Measurements from ENCODE around the gene JAM3. TPM values are rescaled to one million over a fixed set of nuclear protein-coding genes. Genes with fewer than 3 reads are reported as not detected.

The JAM3 gene
- total RNA-seq, 1 donor from 2014 or later = 438 TPM

GRCh38 chr11:134157451-134157850 is 88.6 kb downstream of the JAM3 start:
- peaks cover 27% of the 10 kb centered on the region for H3K4me1 Mint-ChIP-seq (ENCODE audit: unreplicated experiment)
- peak overlapping the region; percentile 32 for H3K27ac Mint-ChIP-seq (ENCODE audit: unreplicated experiment)
- no peak for TF ChIP-seq CTCF (IDR thresholded peaks at IDR 0.05; ENCODE audit: unreplicated experiment)
- H3K9me3 Mint-ChIP-seq (ENCODE audit: unreplicated experiment) = peaks cover 2% of the 10 kb centered on the region
- no peak for DNase-seq (ENCODE audit: low spot score)
- no peak overlapping the region for H3K4me3 Mint-ChIP-seq (ENCODE audit: unreplicated experiment)
- peaks cover 82% of the 10 kb centered on the region for H3K36me3 Mint-ChIP-seq (ENCODE audit: low read depth, unreplicated experiment)
- peaks cover 27% of the 10 kb centered on the region for H3K27me3 Mint-ChIP-seq (ENCODE audit: unreplicated experiment)

DNA sequence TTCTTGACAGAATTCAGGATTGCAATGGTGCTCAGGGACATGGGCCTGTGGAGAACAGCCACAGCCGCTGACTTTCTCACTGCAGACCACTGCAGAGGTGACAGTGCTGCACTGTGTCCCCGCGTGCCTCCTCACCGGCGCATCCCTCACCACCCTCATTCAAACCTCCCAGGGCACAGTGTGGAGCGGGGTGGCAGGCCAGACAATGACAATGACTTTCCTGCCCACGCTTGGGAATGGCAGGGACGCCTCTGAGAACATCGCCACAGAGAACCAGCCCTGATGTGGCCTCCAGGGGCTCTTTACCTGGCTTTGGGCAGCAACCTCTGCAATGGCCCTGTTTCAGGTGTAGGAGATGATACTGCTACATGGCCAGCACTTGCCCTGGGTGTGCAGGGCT is 89.2 kb downstream of the JAM3 start:
- no peak for DNase-seq (ENCODE audit: low spot score)
- H3K36me3 Mint-ChIP-seq (ENCODE audit: low read depth, unreplicated experiment) = peaks cover 87% of the 10 kb centered on the region
- peaks cover 8% of the 10 kb centered on the region for H3K9me3 Mint-ChIP-seq (ENCODE audit: unreplicated experiment)
- H3K27me3 Mint-ChIP-seq (ENCODE audit: unreplicated experiment) = peaks cover 28% of the 10 kb centered on the region
- H3K27ac Mint-ChIP-seq (ENCODE audit: unreplicated experiment) = no peak overlapping the region
- peaks cover 26% of the 10 kb centered on the region for H3K4me1 Mint-ChIP-seq (ENCODE audit: unreplicated experiment)
- TF ChIP-seq CTCF (IDR thresholded peaks at IDR 0.05; ENCODE audit: unreplicated experiment) = no peak
- peak overlapping the region; percentile 56 for H3K4me3 Mint-ChIP-seq (ENCODE audit: unreplicated experiment)

DNA sequence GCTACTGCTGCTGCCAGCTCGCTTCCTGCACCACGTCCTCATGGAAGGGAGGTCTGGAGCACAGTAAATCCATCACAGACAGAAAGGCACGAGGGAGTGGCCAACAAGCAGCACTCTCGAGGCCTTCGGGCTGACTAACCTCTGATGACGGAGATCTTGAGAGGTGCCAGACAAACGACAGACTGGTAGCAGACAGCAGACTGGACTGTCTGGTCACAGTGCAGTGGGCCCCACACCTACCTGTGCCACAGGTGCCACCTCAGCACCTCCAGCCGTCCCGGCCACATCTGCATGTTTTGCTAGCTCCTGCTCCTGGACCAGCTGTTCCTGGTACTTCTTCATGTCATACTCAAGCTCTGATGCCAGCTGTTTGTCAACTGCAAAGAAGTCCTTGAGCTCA is 90.8 kb downstream of the JAM3 start:
- H3K27ac Mint-ChIP-seq (ENCODE audit: unreplicated experiment) = no peak overlapping the region
- H3K36me3 Mint-ChIP-seq (ENCODE audit: low read depth, unreplicated experiment) = peaks cover 90% of the 10 kb centered on the region
- peak overlapping the region; percentile 50 for H3K4me3 Mint-ChIP-seq (ENCODE audit: unreplicated experiment)
- DNase-seq (ENCODE audit: low spot score) = no peak
- H3K27me3 Mint-ChIP-seq (ENCODE audit: unreplicated experiment) = peaks cover 33% of the 10 kb centered on the region
- H3K9me3 Mint-ChIP-seq (ENCODE audit: unreplicated experiment) = peaks cover 24% of the 10 kb centered on the region
- peaks cover 13% of the 10 kb centered on the region for H3K4me1 Mint-ChIP-seq (ENCODE audit: unreplicated experiment)
- no peak for TF ChIP-seq CTCF (IDR thresholded peaks at IDR 0.05; ENCODE audit: unreplicated experiment)

GRCh38 chr11:134164490-134165370 is 95.9 kb downstream of the JAM3 start:
- H3K4me3 Mint-ChIP-seq (ENCODE audit: unreplicated experiment) = peak overlapping the region; percentile 91
- no peak for DNase-seq (ENCODE audit: low spot score)
- H3K4me1 Mint-ChIP-seq (ENCODE audit: unreplicated experiment) = peaks cover 10% of the 10 kb centered on the region
- H3K36me3 Mint-ChIP-seq (ENCODE audit: low read depth, unreplicated experiment) = peaks cover 94% of the 10 kb centered on the region
- peaks cover 53% of the 10 kb centered on the region for H3K9me3 Mint-ChIP-seq (ENCODE audit: unreplicated experiment)
- peaks cover 47% of the 10 kb centered on the region for H3K27me3 Mint-ChIP-seq (ENCODE audit: unreplicated experiment)
- TF ChIP-seq CTCF (IDR thresholded peaks at IDR 0.05; ENCODE audit: unreplicated experiment) = no peak
- peak overlapping the region; percentile 93 for H3K27ac Mint-ChIP-seq (ENCODE audit: unreplicated experiment)

Measured in endothelial cell (in vitro differentiated cells).